ENCODE measurements around the gene CELF1. TPM values are rescaled to one million over a fixed set of nuclear protein-coding genes. Genes with fewer than 3 reads are reported as not detected.

The CELF1 gene
- total RNA-seq, 2 experiments from 2014 or later = 120 to 122 TPM

DNA sequence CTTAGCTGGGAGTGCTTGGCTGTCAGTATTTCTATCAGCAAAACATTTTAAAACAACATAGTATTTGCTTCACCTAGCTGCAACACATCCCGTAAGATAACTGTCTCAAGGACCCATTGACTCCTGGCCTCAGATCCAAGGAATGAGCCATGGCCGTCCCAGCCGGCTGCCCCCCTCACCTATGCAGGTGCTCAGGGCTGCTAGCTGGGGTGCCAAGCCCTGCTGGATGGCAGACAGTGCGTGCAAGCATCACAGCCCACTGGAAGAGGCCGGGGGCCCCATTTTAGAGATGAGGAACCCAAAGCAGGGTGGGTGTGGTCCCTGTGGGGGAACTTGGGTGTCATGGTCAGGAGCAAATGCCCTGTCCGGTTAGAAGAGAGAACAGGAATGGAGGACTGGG lies 135.2 kb downstream of the CELF1 start:
- no peaks in the 10 kb centered on the region for H3K4me1 Mint-ChIP-seq (ENCODE audit: low read depth)
- CTCF ChIA-PET = interaction anchor here (1.4 to 2.2 kb wide), 2 partner anchors 44 kb away, joined by 5 to 7 read pairs; no protein-coding TSS in a partner anchor
- no peaks in the 10 kb centered on the region for H3K27me3 Mint-ChIP-seq
- TF ChIP-seq, protein P1, sequence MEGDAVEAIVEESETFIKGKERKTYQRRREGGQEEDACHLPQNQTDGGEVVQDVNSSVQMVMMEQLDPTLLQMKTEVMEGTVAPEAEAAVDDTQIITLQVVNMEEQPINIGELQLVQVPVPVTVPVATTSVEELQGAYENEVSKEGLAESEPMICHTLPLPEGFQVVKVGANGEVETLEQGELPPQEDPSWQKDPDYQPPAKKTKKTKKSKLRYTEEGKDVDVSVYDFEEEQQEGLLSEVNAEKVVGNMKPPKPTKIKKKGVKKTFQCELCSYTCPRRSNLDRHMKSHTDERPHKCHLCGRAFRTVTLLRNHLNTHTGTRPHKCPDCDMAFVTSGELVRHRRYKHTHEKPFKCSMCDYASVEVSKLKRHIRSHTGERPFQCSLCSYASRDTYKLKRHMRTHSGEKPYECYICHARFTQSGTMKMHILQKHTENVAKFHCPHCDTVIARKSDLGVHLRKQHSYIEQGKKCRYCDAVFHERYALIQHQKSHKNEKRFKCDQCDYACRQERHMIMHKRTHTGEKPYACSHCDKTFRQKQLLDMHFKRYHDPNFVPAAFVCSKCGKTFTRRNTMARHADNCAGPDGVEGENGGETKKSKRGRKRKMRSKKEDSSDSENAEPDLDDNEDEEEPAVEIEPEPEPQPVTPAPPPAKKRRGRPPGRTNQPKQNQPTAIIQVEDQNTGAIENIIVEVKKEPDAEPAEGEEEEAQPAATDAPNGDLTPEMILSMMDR (IDR thresholded peaks at IDR 0.05) = no peak
- H3K27ac Mint-ChIP-seq = no peak overlapping the region
- no peak overlapping the region for H3K4me3 Mint-ChIP-seq
- POLR2A ChIA-PET = interaction anchor here (1.1 to 2.2 kb wide), 4 partner anchors 8 to 241 kb away, joined by 3 to 15 read pairs (median 6); partner anchors contain the start of genes ARFGAP2 and SLC39A13
- DNase-seq = no peak
- H3K36me3 Mint-ChIP-seq (ENCODE audit: low read depth) = peaks cover 33% of the 10 kb centered on the region
- intact Hi-C loops (cut with micrococcal nuclease) = no loop called here
- no peak for ATAC-seq
- no peaks in the 10 kb centered on the region for H3K9me3 Mint-ChIP-seq

DNA sequence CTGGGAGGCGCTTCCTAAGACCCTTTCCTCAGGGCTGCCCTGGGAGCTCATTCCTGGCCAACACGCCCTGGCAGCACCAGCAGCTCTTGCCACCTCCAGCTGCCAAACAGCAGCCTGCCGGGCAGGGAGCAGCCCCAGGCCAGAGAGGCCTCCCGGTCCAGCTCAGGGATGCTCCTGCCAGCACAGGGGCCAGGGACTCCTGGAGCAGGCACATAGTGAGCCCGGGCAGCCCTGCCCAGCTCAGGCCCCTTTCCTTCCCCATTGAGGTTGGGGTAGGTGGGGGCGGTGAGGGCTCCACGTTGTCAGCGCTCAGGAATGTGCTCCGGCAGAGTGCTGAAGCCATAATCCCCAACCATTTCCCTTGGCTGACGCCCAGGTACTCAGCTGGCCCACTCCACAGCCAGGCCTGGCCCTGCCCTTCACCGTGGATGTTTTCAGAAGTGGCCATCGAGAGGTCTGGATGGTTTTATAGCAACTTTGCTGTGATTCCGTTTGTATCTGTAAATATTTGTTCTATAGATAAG lies 136.9 kb downstream of the CELF1 start:
- TF ChIP-seq, protein P1 (IDR thresholded peaks at IDR 0.05) = no peak
- no peak overlapping the region for H3K4me3 Mint-ChIP-seq
- H3K27me3 Mint-ChIP-seq = no peaks in the 10 kb centered on the region
- no peak overlapping the region for H3K27ac Mint-ChIP-seq
- H3K4me1 Mint-ChIP-seq (ENCODE audit: low read depth) = no peaks in the 10 kb centered on the region
- peaks cover 25% of the 10 kb centered on the region for H3K36me3 Mint-ChIP-seq (ENCODE audit: low read depth)
- CTCF ChIA-PET = interaction anchor here (2.2 kb wide), 1 partner anchor 42 kb away, joined by 7 read pairs; no protein-coding TSS in a partner anchor
- POLR2A ChIA-PET = interaction anchor here (0.6 to 2.2 kb wide), 3 partner anchors 9 to 167 kb away, joined by 3 to 18 read pairs (median 4); partner anchors contain the start of gene PSMC3
- intact Hi-C loops (cut with micrococcal nuclease) = no loop called here
- ATAC-seq = no peak
- no peak for DNase-seq
- no peaks in the 10 kb centered on the region for H3K9me3 Mint-ChIP-seq

Other genes starting within 250 kb of the CELF1 start
- not detected for gene MYBPC3, start 200.4 kb downstream of the CELF1 start, total RNA-seq
- under 1 TPM in 1 of 2 experiments, not detected in 1; 0.25 TPM for gene SPI1, start 174.6 kb downstream of the CELF1 start, total RNA-seq
- 10 to 100 TPM; 10.0 to 10.5 TPM for gene SLC39A13, start 144.5 kb downstream of the CELF1 start, total RNA-seq
- gene PSMC3, start 126.7 kb downstream of the CELF1 start, total RNA-seq = 100 to 1,000 TPM; 137 to 140 TPM
- under 1 TPM; 0.36 to 0.81 TPM for gene RAPSN, start 104.0 kb downstream of the CELF1 start, total RNA-seq
- gene PTPMT1, start 12.5 kb upstream of the CELF1 start, total RNA-seq = 10 to 100 TPM; 44.1 to 46.7 TPM
- 10 to 100 TPM; 15.4 to 16.3 TPM for gene KBTBD4, start 25.8 kb upstream of the CELF1 start, total RNA-seq
- 100 to 1,000 TPM; 129 to 138 TPM for gene NDUFS3, start 25.9 kb upstream of the CELF1 start, total RNA-seq
- not detected for gene FAM180B, start 33.5 kb upstream of the CELF1 start, total RNA-seq
- gene C1QTNF4, start 41.3 kb upstream of the CELF1 start, total RNA-seq = under 1 TPM in 1 of 2 experiments, not detected in 1; 0.18 TPM
- gene MTCH2, start 89.4 kb upstream of the CELF1 start, total RNA-seq = 100 to 1,000 TPM; 144 to 145 TPM
- 1 to 10 TPM; 4.5 to 7.1 TPM for gene AGBL2, start 162.2 kb upstream of the CELF1 start, total RNA-seq
- 100 to 1,000 TPM; 114 to 117 TPM for gene FNBP4, start 214.2 kb upstream of the CELF1 start, total RNA-seq